ENCODE measurements around the gene GREB1L. TPM values are rescaled to one million over a fixed set of nuclear protein-coding genes. Genes with fewer than 3 reads are reported as not detected.

The GREB1L gene
- total and polyA plus RNA-seq, 9 of the 15 experiments (the other 6 are each of a cell fraction or from before 2014, with no cell fraction given) = 0.03 TPM; not detected in 8

GRCh38 chr18:21307578-21307977 lies 65.5 kb downstream of the GREB1L start (continued):
- TF ChIP-seq DNMT1 (IDR thresholded peaks at IDR 0.05) = no peak

DNA sequence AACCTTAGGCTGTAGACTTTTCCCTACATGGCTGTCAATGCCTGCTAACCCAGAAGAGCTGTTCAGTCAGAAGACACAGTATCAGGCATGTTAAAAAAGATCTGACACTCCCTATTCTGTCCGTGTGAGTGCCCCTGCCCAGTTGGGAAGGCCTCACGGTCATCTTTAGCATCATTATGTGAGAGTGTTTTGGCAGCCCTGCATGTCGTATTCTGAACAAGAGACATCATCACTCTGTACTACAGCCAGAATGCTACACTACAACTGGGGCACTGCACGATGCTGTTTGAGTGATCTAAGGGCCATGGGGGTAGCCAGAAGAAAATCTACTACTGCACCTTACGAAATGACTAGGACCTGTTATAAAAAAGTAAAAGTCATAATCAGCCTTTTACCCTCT lies 67.2 kb downstream of the GREB1L start:
- WGBS (ENCODE audit: insufficient coverage, low coverage, missing lambda C conversion rate) = 2% methylated on average over 5 of the region's 5 CpGs
- Histone ChIP-seq H3K36me3 (ENCODE audit: control insufficient read depth, insufficient read depth, low read length) (no peaks in the 10 kb centered on the region), H3K9ac (ENCODE audit: insufficient read depth in 1 of 2, low read depth in 2 of 2, low read length in 2 of 2) (no peak overlapping the region), H3K4me3 (no peak overlapping the region), H3K79me2 (ENCODE audit: control insufficient read depth, insufficient read depth, low read length) (no peaks in the 10 kb centered on the region), H3K4me2 (ENCODE audit: insufficient read depth, low read length) (no peak overlapping the region), H3K9me1 (ENCODE audit: control insufficient read depth, insufficient read depth, low read length) (no peaks in the 10 kb centered on the region), H3K9me3 (replicated peaks; ENCODE audit: control insufficient read depth, insufficient read depth, low read depth, low read length) (no peaks in the 10 kb centered on the region), H2AFZ (ENCODE audit: low read depth, low read length) (no peak overlapping the region), H3K27me3 (ENCODE audit: control insufficient read depth in 2 of 2, insufficient read depth in 2 of 2, low read length in 2 of 2) (no peaks in the 10 kb centered on the region), H3K4me1 (replicated peaks in 1 of 2; ENCODE audit: control insufficient read depth in 2 of 2, insufficient read depth in 2 of 2, low read length in 2 of 2) (no peaks in the 10 kb centered on the region), H4K20me1 (replicated peaks; ENCODE audit: control insufficient read depth, insufficient read depth, low read length) (no peaks in the 10 kb centered on the region), H3K27ac (ENCODE audit: extremely low read depth, low read depth, low read length) (no peak overlapping the region)
- FAIRE-seq (no peak), ATAC-seq (no peak), DNase-seq (ENCODE audit: extremely low read depth in 1 of 4, low spot score in 3 of 4) (no peak)
- ChIA-PET POLR2A (no interaction called here), CTCF (ENCODE audit: low intra/inter-chr PET ratio) (no interaction called here)
- TF ChIP-seq, protein P1, sequence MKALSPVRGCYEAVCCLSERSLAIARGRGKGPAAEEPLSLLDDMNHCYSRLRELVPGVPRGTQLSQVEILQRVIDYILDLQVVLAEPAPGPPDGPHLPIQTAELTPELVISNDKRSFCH (CRISPR knock-in tag; IDR thresholded peaks at IDR 0.05) = no peak
- TF ChIP-seq, protein P1 (tag; IDR thresholded peaks at IDR 0.05) = no peak
- no peak for TF ChIP-seq PHF21A (IDR thresholded peaks at IDR 0.05; ENCODE audit: borderline replicate concordance, low read depth)
- no peak for TF ChIP-seq EHMT2 (IDR thresholded peaks at IDR 0.05)
- no peak for TF ChIP-seq CBX3 (IDR thresholded peaks at IDR 0.05; ENCODE audit: borderline replicate concordance in 1 of 2, low read length in 2 of 2)
- in situ Hi-C loops (cut with MboI) = no loop called here
- BruUV-seq (replicated peaks) = no TSS peak
- intact Hi-C loops (cut with micrococcal nuclease) = no loop called here
